WTC11 (cell line): Measurements from ENCODE around the gene SPAAR. TPM values are rescaled to one million over a fixed set of nuclear protein-coding genes. Genes with fewer than 3 reads are reported as not detected.
A peak's percentile ranks its signal among the peaks of the same experiment; 100 is the strongest.

Experiments
- ATAC-seq: fragments of 200-7000 bp; cut with Tn5 transposase; 2 replicates; pipeline ENCODE4 v1.10.0; 2021; ENCODE audit warnings: mild to moderate bottlenecking, moderate library complexity
- CTCF ChIA-PET: fragments of 300-600 bp; sonication (Branson Sonifier 250); formaldehyde crosslinking; loops from one replicate; lab custom pipeline; 2021; ENCODE audit warnings: antibody characterized with exemption; lab: Charles Lee
- POLR2A ChIA-PET: fragments of 350-600 bp; sonication (Branson Sonifier 250); formaldehyde crosslinking; loops from one replicate; lab custom pipeline; 2021; ENCODE audit warnings: antibody characterized with exemption; lab: Charles Lee
- DNase-seq: peaks from one replicate; pipeline ENCODE4 v3.0.0; 2021; ENCODE audit warnings: low spot score
- H3K27ac Mint-ChIP-seq: 2 replicates; pipeline ENCODE4 v1.8.0; 2021; ENCODE audit warnings: mixed read lengths
- H3K27me3 Mint-ChIP-seq: 2 replicates; pipeline ENCODE4 v1.8.0; 2021; ENCODE audit warnings: low read depth, mild to moderate bottlenecking, moderate library complexity, mixed read lengths
- H3K36me3 Mint-ChIP-seq: 2 replicates; pipeline ENCODE4 v1.8.0; 2021; ENCODE audit warnings: mixed read lengths
- H3K4me1 Mint-ChIP-seq: 2 replicates; pipeline ENCODE4 v1.8.0; 2022; ENCODE audit warnings: mixed read lengths
- H3K4me3 Mint-ChIP-seq: 2 replicates; pipeline ENCODE4 v1.8.0; 2021; ENCODE audit warnings: mild to moderate bottlenecking, moderate library complexity, mixed read lengths
- H3K9me3 Mint-ChIP-seq: 2 replicates; pipeline ENCODE4 v1.8.0; 2021; ENCODE audit warnings: mixed read lengths
- ATF2 ChIP-seq: sonication (generic); formaldehyde crosslinking; IDR thresholded peaks from 2 replicates; pipeline ENCODE4 v1.8.1; 2022; ENCODE audit warnings: low read depth, missing genetic modification reagents, borderline replicate concordance
- ATF6 ChIP-seq: sonication (generic); formaldehyde crosslinking; IDR thresholded peaks from 2 replicates; pipeline ENCODE4 v1.8.1; 2023; ENCODE audit warnings: mild to moderate bottlenecking, missing genetic modification reagents
- CDX4 ChIP-seq: fragments of 250-450 bp; sonication (Bioruptor Pico); IDR thresholded peaks from 2 replicates; pipeline ENCODE4 v1.9.0; 2021; ENCODE audit warnings: moderate library complexity, mild to moderate bottlenecking, inconsistent platforms, borderline replicate concordance
- CTCF ChIP-seq: fragments of 200-600 bp; IDR thresholded peaks from 2 replicates; pipeline ENCODE4 v1.8.0; 2022; ENCODE audit warnings: antibody characterized with exemption
- ELF4 ChIP-seq: sonication (generic); formaldehyde crosslinking; IDR thresholded peaks from 2 replicates; pipeline ENCODE4 v1.8.1; 2022; ENCODE audit warnings: low read depth, mild to moderate bottlenecking, moderate library complexity, missing genetic modification reagents
- ESRRA ChIP-seq: sonication (generic); formaldehyde crosslinking; IDR thresholded peaks from 2 replicates; pipeline ENCODE4 v1.8.1; 2022; ENCODE audit warnings: mild to moderate bottlenecking, missing genetic modification reagents, borderline replicate concordance
- FOXP1 ChIP-seq: sonication (generic); formaldehyde crosslinking; IDR thresholded peaks from 2 replicates; pipeline ENCODE4 v1.8.0; 2022; ENCODE audit warnings: missing genetic modification reagents, mild to moderate bottlenecking, moderate library complexity, borderline replicate concordance
- GABPB1 ChIP-seq: sonication (generic); formaldehyde crosslinking; IDR thresholded peaks from 2 replicates; pipeline ENCODE4 v1.8.1; 2023; ENCODE audit warnings: mild to moderate bottlenecking, missing genetic modification reagents
- IRF1 ChIP-seq: sonication (generic); formaldehyde crosslinking; IDR thresholded peaks from 2 replicates; pipeline ENCODE4 v1.8.0; 2023; ENCODE audit warnings: missing genetic modification reagents
- JAZF1 ChIP-seq: fragments of 250-450 bp; sonication (Bioruptor Pico); IDR thresholded peaks from 2 replicates; pipeline ENCODE4 v1.9.0; 2021; ENCODE audit warnings: moderate library complexity, mild to moderate bottlenecking, inconsistent platforms
- JUN ChIP-seq: sonication (generic); formaldehyde crosslinking; IDR thresholded peaks from 2 replicates; pipeline ENCODE4 v1.8.0; 2023; ENCODE audit warnings: mild to moderate bottlenecking, missing genetic modification reagents
- KAT7 ChIP-seq: sonication (generic); formaldehyde crosslinking; IDR thresholded peaks from 2 replicates; pipeline ENCODE4 v1.8.1; 2023; ENCODE audit warnings: missing genetic modification reagents, mild to moderate bottlenecking, borderline replicate concordance
- NFATC4 ChIP-seq: fragments of 250-450 bp; sonication (Bioruptor Pico); IDR thresholded peaks from 2 replicates; pipeline ENCODE4 v1.9.0; 2021; ENCODE audit warnings: mild to moderate bottlenecking
- NFE2L1 ChIP-seq: sonication (generic); formaldehyde crosslinking; IDR thresholded peaks from 2 replicates; pipeline ENCODE4 v1.8.1; 2023; ENCODE audit warnings: missing genetic modification reagents
- NR3C1 ChIP-seq: sonication (generic); formaldehyde crosslinking; conservative IDR thresholded peaks from 2 replicates; pipeline ENCODE4 v1.8.1; 2023; ENCODE audit warnings: low read depth, mild to moderate bottlenecking, missing genetic modification reagents
- RELA ChIP-seq: sonication (generic); formaldehyde crosslinking; IDR thresholded peaks from 2 replicates; pipeline ENCODE4 v1.8.1; 2022; ENCODE audit warnings: missing genetic modification reagents, mild to moderate bottlenecking, borderline replicate concordance
- SMAD4 ChIP-seq: sonication (generic); formaldehyde crosslinking; IDR thresholded peaks from 2 replicates; pipeline ENCODE4 v1.8.0; 2022; ENCODE audit warnings: mild to moderate bottlenecking, missing genetic modification reagents
- SOX15 ChIP-seq: fragments of 250-450 bp; sonication (Bioruptor Pico); IDR thresholded peaks from 2 replicates; pipeline ENCODE4 v1.9.0; 2021; ENCODE audit warnings: mild to moderate bottlenecking
- TCF7 ChIP-seq: sonication (generic); formaldehyde crosslinking; IDR thresholded peaks from 2 replicates; pipeline ENCODE4 v1.8.0; 2022; ENCODE audit warnings: mild to moderate bottlenecking, low read depth, missing genetic modification reagents, moderate library complexity
- TP53 ChIP-seq: sonication (generic); formaldehyde crosslinking; IDR thresholded peaks from 2 replicates; pipeline ENCODE4 v1.8.1; 2023; ENCODE audit warnings: mild to moderate bottlenecking, missing genetic modification reagents
- ZNF121 ChIP-seq: sonication (generic); formaldehyde crosslinking; IDR thresholded peaks from 2 replicates; pipeline ENCODE4 v1.8.0; 2023; ENCODE audit warnings: missing genetic modification reagents
- ZNF219 ChIP-seq: sonication (generic); formaldehyde crosslinking; IDR thresholded peaks from 2 replicates; pipeline ENCODE4 v1.8.0; 2023; ENCODE audit warnings: missing genetic modification reagents, mild to moderate bottlenecking, borderline replicate concordance
- ZNF232 ChIP-seq: sonication (generic); formaldehyde crosslinking; IDR thresholded peaks from 2 replicates; pipeline ENCODE4 v1.8.0; 2022; ENCODE audit warnings: mild to moderate bottlenecking, missing genetic modification reagents
- ZNF425 ChIP-seq: fragments of 250-450 bp; sonication (Bioruptor Pico); conservative IDR thresholded peaks from 2 replicates; pipeline ENCODE4 v1.9.0; 2021; ENCODE audit warnings: mild to moderate bottlenecking
- ZNF671 ChIP-seq: fragments of 250-450 bp; sonication (Bioruptor Pico); IDR thresholded peaks from 2 replicates; pipeline ENCODE4 v1.8.0; 2021; ENCODE audit warnings: mild to moderate bottlenecking
- total RNA-seq: library from RNA; stranded (reverse); gene quantifications from 3 replicates; pipeline ENCODE4 v1.2.3, GENCODE V29; 2021

The SPAAR gene
- total RNA-seq, 1 experiment from 2014 or later = 0.33 TPM

GRCh38 chr9:35899021-35899420 lies 10.3 kb upstream of the SPAAR start:
- peaks cover 4% of the 10 kb centered on the region; the same call in 1 of the 2 replicates for H3K9me3 Mint-ChIP-seq
- ChIA-PET POLR2A (no interaction called here), CTCF (interaction anchor here (1.4 to 6.6 kb wide), 5 partner anchors 17 to 70 kb away, joined by 4 to 33 read pairs (median 4); partner anchors contain the start of genes FAM221B and TMEM8B)
- ATAC-seq = no peak
- H3K4me3 Mint-ChIP-seq = no peak overlapping the region
- no peaks in the 10 kb centered on the region for H3K4me1 Mint-ChIP-seq
- TF ChIP-seq ESRRA (CRISPR knock-in tag) (no peak), TP53 (CRISPR knock-in tag) (no peak), ZNF121 (CRISPR knock-in tag) (no peak), ZNF671 (no peak)
- no peak for DNase-seq
- no peaks in the 10 kb centered on the region for H3K36me3 Mint-ChIP-seq
- no peak overlapping the region for H3K27ac Mint-ChIP-seq
- peaks cover 5% of the 10 kb centered on the region; the same call in 1 of the 2 replicates for H3K27me3 Mint-ChIP-seq

- ATAC-seq (no peak; the same call in 1 of the 2 replicates), DNase-seq (no peak)
- H3K9me3 Mint-ChIP-seq = no peaks in the 10 kb centered on the region
- H3K4me3 Mint-ChIP-seq = no peak overlapping the region
- CTCF ChIA-PET = interaction anchor here (0.6 to 7.5 kb wide), 36 partner anchors 9 to 299 kb away, joined by 3 to 52 read pairs (median 5); partner anchors contain the start of genes FAM221B, GBA2, HINT2 and NPR2
- H3K27ac Mint-ChIP-seq = no peak overlapping the region
- TF ChIP-seq ELF4 = no peak
- peak; percentile 68 for TF ChIP-seq CTCF
- TF ChIP-seq ATF6 (CRISPR knock-in tag) = no peak
- no peak for TF ChIP-seq ZNF121 (CRISPR knock-in tag)
- peaks cover 5% of the 10 kb centered on the region; the same call in 1 of the 2 replicates for H3K27me3 Mint-ChIP-seq
- peaks cover 20% of the 10 kb centered on the region for H3K4me1 Mint-ChIP-seq
- POLR2A ChIA-PET = no interaction called here
- H3K36me3 Mint-ChIP-seq = no peaks in the 10 kb centered on the region
These were observed 6.2 kb upstream of the SPAAR start for GRCh38 chr9:35903049-35903448.

- Mint-ChIP-seq H3K9me3 (no peaks in the 10 kb centered on the region), H3K36me3 (no peaks in the 10 kb centered on the region), H3K27me3 (peaks cover 5% of the 10 kb centered on the region; the same call in 1 of the 2 replicates), H3K4me3 (no peak overlapping the region), H3K27ac (no peak overlapping the region), H3K4me1 (peaks cover 33% of the 10 kb centered on the region)
- ChIA-PET POLR2A (interaction anchor here (0.6 to 0.8 kb wide), 2 partner anchors 138 to 153 kb away, joined by 3 to 6 read pairs; no protein-coding TSS in a partner anchor), CTCF (interaction anchor here (0.5 to 7.5 kb wide), 4 partner anchors 22 to 112 kb away, joined by 5 to 52 read pairs (median 11); partner anchors contain the start of gene NPR2)
- ATAC-seq = no peak
- TF ChIP-seq NFATC4 (CRISPR knock-in tag) = no peak
- no peak for TF ChIP-seq SOX15 (CRISPR knock-in tag)
- TF ChIP-seq ZNF232 = no peak
- TF ChIP-seq RELA = no peak
- no peak for TF ChIP-seq CDX4 (CRISPR knock-in tag)
- TF ChIP-seq GABPB1 (CRISPR knock-in tag) = no peak
- no peak for TF ChIP-seq JAZF1 (CRISPR knock-in tag)
- no peak for TF ChIP-seq SMAD4
- TF ChIP-seq JUN (CRISPR knock-in tag) = no peak
- TF ChIP-seq IRF1 = no peak
- no peak for TF ChIP-seq NFE2L1
- TF ChIP-seq KAT7 = no peak
- TF ChIP-seq ATF2 (CRISPR knock-in tag) = no peak
- no peak for TF ChIP-seq NR3C1
- no peak for TF ChIP-seq TCF7 (CRISPR knock-in tag)
- TF ChIP-seq ZNF219 (CRISPR knock-in tag) = no peak
- TF ChIP-seq FOXP1 (CRISPR knock-in tag) = no peak
- no peak for TF ChIP-seq ZNF425 (CRISPR knock-in tag)
- DNase-seq = no peak
These were observed 5.0 kb upstream of the SPAAR start for GRCh38 chr9:35904338-35904737.
